Activated CD4-positive, alpha-beta T cell treated with anti-CD3 and anti-CD28 coated beads for 4 hours (primary cell): ENCODE measurements around the gene POGZ.
"Not testable (repeated sequence)": the region's sequence is repeated elsewhere in the genome, so short reads cannot be mapped to it uniquely, and the experiment has no call there.

Source experiments
- DNase-seq, 2 donors: peaks; one replicate each; pipeline ENCODE4 v3.0.0-alpha.2; 2020

The POGZ gene

DNA sequence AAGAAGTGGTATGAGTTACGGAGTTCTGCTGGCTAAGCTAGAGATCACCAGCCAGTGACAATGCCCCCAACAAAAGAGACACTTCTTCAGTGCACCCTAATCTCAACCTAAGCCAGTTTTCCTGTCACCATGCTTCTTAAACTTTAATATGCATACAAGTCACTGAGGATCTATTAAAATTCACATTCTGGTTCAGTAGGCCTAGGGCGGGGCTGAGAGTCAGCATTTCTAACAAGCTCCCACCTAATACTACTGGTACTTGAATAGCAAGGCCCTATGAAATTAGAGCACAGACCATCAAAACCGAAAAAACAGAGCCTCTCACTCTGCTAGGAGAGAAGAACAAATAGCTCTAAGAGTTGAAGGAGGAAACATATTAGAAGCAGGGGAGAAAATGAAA, 52.0 kb downstream of the POGZ start:
- no peak for DNase-seq

DNA sequence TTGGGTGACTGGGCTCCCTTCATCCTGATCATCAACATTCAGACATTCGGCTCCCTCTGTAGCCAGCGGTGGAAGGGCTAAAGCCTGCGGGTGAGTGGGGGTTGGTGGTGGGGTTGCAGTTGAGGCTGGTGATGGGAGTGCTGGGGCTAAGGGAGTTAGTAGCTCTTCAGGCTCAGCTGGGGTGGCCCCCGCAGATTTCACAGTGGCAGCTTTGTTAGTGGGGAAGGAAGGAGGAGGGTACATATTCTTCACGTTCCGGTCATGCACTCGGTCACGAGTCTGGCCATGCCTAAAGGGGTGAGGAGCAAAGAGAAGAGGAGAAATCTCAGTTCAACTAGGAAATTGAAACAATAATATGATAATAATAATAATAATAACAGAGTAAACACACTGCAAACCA, 53.1 kb downstream of the POGZ start:
- no peak for DNase-seq

DNA sequence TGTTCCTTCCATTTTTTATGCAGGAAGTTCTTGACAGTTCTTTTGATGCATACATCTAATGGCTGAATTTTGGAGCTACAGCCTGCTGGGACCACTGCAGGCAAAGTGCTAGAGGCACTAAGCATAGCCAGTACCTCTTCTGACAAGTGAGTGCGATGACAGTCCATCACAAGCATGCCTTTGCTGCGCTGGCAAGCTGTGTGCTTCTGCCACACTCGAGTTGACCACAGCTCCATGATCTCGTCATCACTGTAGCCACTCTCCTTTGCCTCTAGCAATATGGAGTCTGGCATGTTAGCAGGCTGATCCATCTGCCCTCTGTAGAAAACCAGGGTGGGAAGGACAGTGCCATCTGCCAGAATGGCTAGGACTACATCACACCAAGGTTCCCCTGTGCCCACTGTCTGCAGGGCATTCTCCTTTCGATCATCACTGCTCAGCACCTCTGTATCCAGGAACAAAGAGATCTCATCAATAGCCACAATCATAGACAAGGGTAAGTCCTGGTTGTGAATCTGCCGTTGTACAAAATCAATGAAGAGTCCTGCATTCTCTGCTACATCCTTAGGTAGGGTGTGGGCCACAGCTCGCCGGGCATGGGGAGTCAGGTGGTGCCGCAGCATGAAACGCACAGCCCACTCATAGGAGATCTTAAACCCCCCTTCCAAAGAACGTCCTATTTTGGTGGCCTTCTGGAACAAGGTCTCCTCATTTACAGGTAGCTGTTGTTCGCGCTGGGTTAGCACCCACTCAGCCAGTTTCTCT, 53.9 kb downstream of the POGZ start:
- DNase-seq = no peak

DNA sequence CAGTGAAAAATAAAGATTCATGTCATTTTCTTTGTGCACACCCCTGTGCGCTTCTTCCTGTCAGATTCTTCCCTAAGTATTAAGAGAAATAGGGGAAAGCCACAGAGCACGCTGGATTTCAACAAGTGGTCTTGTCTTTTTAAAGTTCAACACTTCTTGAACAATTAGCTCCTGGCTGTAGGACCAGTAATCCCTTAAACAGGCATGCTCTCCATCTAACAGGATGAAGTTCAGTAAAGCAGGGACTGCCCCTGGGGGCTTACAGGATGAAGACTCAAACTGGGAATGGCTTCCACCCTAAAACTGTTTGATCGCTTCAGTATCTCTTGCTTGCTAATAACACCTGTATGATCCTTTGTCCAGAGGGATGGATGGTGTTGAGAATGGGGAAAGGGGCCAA, 55.7 kb downstream of the POGZ start:
- DNase-seq = no peak

DNA sequence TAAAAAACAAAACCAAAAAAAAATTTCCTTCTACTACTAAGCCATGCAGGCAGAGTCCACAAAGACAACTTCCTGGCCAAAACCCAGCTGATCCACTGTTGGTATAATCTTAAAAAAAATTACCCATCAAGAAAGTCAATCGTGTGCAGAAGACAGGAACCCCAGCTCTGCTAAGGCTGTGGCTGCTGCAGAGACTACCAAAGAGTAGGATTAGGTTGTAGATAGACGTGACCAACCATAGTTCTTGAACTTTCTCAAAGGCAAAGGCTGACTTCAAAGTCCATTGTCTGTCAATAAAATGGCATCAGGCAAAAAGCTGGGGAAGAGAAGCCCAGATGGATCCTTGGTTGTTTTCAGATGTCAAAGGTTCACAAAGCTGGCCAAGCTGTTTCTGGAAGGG, 56.5 kb downstream of the POGZ start:
- no peak for DNase-seq

DNA sequence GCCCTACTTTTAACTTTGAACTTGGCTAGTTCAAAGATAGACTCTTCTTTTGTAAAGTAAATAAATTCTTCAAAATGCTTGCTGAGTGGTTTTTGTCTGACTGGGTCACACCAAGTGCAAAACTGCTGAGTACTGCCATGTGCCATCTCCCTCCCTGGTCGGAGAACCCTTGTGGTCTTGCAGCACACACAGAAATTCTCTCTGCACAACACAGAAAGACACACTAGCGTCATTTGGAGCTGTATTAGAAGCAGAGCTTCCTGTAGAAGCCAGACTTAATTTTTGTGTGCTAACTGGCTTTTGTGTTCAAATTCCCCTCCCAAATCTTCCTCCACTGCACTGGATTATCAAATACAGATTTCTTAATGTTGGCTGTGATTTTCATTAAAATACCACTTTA, 57.4 kb downstream of the POGZ start:
- DNase-seq = no peak

DNA sequence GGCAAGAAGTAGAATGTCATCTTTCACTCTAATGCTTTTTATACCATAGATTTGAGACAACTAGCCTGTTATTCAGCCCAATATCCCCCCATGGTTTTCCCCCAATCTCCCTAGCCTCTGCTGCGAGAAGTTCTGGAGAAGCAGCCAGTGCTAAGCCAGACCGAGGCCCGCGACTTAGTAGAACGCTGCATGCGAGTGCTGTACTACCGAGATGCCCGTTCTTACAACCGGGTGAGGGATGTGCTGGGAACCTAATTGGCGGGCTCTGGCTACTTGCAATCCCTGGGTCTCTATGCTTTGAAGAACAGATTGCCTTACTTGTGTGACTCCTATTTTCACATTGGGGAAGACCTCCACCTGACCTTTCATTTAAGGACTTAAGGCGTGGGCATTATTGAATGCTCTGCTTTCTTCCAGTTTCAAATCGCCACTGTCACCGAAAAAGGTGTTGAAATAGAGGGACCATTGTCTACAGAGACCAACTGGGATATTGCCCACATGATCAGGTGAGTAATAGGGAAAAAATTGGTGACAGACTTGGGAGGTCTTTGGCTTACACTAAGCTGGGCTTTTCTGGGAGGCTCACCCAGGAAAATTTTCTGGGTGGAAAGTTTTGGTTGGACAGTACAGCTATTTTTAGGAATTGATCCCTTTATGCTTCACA, 58.0 kb downstream of the POGZ start:
- no peak for DNase-seq

DNA sequence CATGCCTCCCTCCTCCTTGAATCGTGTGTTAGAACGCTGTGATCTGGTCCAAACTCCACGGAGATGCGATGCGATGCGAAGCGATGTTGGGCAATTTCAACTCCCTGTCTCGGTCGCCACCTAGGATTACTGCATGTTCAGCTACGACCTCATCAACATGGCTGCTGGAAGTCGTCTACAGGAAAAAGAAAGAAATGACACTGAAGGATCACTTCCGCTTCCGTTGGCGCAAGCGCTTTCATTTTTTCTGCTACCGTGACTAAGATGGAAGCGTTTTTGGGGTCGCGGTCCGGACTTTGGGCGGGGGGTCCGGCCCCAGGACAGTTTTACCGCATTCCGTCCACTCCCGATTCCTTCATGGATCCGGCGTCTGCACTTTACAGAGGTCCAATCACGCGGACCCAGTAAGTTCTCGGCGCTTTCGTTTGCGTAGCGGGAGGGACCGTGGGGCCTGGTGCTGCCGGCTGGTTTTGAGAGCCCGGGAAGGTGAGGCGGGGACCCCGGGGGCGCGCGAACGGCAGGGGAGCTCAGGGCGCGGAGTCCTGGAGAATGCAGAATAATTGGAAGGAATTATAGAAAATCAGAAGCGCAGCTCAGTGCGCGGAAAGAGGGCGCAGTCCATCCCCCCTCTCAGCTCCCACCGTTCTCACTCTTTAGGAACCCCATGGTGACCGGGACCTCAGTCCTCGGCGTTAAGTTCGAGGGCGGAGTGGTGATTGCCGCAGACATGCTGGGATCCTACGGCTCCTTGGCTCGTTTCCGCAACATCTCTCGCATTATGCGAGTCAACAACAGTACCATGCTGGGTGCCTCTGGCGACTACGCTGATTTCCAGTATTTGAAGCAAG, 59.7 kb downstream of the POGZ start, which contains the start of gene PSMB4:
PSMB4 (plus strand) TSS at position 250 of the 848 bp plus-strand sequence; CDS start at position 265, 15 bp downstream.
- peak; percentile 74 to 78 for DNase-seq

DNA sequence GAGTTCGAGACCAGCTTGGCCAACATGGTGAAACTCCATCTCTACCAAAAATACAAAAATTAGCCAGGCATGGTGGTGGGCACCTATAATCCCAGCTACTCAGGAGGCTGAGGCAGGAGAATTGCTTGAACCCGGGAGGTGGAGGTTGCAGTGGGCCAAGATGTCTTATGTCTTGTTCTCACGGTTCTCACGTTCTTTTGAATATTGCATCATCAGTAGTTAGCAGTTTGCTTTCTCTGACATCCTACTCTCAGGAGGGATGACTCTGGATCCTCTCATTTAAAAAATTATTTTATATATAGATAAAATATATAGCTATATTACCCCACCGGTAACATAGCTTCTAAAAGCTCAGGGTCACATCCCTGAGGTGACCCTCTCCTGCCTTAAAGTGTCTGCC, 63.0 kb downstream of the POGZ start:
- DNase-seq = not testable (repeated sequence)

DNA sequence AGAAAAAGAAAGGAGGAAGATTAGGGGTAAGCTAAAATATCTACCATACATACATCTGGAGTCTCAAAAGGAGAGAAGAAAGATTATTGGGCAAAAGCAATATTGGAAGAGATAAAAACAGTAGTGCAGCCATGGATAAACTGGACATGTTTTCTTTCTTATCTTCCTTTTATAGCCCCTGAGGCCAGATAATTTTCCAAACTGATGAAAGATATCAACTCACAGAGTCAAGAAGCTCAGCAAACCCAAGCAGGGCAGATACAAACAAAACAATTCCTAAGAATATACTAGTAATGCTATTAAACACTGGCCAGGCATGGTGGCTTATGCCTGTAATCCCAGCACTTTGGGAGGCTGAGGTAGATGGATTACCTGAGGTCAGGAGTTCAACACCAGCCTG, 65.7 kb downstream of the POGZ start:
- no peak for DNase-seq

DNA sequence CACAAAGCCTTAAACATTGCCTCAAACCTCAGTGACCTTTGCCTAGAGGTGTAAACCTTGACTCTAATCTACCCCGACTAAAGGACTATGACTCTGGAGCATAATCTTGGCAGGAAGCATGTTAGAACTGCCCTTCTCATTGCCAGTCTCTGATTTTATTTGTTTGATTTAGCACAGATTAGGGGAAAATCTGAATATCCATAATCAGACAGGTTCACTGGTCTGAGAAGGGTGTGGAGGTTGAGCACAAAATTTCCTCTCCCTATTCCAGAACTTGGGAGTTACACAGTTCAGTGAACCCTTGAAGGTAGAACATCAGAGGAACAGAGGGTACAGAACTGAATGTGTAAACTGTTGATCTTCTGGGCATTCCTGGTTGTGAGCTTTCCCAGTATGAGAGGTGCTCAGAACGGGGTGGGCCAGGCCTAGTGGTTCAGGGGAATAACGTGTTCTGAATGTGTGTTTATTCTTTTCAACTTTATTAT, 68.2 kb downstream of the POGZ start:
- no peak for DNase-seq

DNA sequence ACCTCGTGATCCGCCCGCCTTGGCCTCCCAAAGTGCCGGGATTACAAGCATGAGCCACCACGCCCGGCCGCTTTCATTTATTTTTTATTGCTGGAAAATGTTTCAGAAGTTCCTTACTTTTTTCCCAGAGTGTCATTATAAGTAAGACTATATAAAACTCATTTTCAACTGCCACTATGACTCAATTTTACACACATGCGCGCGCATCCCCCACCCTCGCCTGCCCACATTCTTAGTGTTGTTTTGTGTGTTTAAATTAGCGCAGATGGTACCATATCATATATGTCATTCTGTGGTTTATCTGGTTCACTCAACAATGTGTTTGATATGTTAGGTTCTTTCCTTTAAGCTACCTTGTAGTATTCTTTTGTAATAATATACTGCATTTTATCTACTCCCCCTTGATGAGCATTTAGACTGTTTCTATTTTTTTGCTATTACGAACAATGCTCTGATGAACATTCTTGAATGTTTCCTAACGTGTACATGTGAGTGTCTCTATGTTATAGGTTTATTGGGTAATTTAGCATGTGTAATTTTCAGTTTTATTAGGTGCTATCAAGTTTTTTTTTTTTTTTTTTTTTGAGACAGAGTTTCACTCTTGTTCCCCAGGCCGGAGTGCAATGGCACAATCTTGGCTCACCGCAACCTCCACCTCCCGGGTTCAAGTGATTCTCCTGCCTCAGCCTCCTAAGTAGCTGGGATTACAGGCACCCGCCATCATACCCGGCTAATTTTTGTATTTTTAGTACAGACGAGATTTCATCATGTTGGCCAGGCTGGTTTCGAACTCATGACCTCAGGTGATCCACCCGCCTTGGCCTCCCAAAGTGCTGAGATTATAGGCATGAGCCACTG, 68.8 kb downstream of the POGZ start:
- DNase-seq = not testable (repeated sequence)

DNA sequence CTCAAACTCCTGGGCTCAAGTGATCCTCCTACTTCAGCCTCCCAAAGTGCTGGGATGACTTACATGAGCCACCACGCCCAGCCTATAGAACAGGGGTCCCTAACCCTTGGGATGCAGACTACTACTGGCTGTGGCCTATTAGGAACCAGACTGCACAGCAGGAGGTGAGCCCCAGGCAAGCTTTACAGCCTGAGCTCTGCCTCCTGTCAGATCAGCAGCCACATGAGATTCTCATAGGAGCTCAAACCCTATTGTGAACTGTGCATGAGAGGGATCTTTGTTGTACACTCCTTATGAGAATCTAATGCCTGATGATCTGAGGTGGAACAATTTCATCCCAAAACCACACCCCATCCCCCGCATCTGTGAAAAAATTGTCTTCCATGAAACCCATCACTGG, 73.3 kb downstream of the POGZ start:
- no peak for DNase-seq

DNA sequence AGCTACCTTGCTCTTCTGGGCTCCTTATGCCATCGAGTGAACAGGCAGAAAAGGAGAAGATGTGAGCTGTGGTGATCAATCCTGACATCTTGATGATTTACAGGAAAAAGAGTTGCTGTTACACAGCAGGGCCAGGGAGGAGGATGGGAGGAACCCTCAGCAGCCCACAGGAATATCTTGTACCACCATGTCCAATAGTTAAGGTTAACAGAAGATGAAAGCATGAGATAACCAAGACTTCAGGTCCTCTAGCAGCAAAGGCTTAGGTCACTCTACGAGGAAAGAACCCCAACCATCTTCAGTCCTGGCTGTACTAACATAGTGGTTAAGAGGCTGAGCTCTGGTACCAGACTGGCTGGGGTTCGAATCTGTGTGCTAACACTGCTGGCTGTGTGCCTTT, 74.7 kb downstream of the POGZ start:
- no peak for DNase-seq

DNA sequence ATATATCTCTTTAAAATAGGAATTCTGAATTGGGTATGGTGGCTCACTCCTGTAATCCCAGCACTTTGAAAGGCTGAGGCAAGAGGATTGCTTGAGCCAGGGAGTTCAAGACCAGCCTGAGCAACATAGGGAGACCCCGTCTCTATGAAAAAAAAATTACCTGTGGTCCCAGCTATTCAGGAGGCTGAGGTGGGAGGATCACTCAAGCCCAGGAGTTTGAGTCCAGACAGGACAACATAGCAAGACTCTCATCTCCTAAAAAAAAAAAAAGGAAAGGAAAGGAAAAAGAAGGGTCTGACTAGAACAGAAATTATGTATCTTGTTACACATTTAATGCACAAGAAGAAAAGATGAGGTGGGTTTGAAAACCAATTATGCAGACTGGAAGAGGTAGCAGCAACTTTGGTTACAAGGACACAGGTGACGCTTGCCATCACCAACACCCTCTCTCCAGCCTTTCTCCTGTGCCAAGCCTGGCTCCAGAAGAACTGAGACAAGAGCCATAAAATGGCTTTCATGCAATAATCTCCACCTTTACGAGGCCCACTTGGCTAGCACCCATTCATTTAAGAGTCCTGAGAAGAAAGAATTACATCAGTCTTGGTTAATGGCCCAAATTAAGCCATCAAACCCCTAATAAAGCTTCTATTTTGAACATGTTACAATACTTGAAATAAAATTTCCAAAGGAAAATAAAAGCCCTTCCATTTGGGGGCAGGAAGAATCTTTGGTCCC, 82.0 kb downstream of the POGZ start:
- DNase-seq = no peak

DNA sequence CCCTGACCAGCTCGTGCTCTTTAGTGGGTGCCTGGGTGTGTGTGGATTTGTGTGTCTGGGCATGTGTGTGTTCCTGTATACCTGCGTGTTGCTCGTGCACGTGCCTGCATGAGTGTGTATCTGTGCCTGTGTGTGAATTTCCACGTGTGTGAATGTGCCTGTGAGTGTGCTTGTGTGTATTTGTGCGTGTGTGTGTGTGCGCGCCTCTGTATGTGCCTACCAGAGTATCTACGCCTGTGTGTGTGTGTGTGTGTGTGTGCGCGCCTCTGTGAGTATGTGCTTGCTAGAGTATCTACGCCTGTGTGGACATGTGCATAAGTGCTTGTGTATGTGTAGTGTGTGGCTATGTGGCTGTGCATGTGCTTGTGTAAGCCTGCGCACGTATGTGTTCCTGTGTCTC, 86.1 kb downstream of the POGZ start:
- no peak for DNase-seq

DNA sequence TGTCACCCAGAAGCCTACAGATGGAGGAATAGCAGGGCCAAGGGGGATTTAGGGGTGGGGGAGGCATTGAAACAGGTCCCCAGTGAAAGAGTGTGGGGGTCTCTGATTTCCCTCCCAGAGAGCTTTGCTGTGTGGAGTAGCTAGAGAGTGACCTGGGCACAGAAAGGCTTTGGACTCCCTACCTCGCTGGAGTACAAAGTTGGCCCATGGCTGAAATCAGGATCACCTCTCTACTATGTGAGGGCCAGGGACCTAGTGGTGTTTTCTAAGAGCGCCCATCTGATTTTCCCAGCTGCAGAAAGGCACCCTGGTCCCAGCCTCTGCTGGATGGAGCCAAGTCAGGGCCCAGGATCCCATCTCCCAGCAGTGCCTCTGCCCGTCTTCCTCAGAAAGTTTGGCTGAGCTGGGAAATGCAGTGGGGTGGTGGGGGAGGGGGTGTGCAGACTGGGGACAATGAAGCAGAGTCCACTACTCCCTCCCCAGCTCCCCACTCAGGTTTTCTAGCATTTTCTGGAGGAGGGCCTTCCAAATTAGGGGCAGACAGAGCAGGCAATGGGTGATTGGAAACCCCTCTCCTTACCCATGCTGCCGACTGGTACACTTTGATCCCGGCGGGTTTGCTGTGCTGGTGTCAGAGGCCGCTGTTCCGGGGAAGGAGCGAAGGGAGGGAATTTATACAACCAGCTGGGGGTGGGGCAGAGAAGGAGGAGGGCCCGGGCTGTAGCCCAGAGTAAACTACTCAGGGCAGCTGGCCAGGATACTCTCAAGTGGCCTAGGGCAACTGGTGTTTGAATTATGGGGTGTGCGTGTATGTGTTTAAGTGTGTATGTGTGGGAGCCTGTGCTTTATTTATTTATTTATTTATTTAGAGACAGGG, 87.0 kb downstream of the POGZ start, which contains the start of gene SELENBP1:
SELENBP1 (minus strand) TSS at position 648 of the 877 bp plus-strand sequence; CDS start at position 584, 64 bp downstream.
- no peak for DNase-seq

DNA sequence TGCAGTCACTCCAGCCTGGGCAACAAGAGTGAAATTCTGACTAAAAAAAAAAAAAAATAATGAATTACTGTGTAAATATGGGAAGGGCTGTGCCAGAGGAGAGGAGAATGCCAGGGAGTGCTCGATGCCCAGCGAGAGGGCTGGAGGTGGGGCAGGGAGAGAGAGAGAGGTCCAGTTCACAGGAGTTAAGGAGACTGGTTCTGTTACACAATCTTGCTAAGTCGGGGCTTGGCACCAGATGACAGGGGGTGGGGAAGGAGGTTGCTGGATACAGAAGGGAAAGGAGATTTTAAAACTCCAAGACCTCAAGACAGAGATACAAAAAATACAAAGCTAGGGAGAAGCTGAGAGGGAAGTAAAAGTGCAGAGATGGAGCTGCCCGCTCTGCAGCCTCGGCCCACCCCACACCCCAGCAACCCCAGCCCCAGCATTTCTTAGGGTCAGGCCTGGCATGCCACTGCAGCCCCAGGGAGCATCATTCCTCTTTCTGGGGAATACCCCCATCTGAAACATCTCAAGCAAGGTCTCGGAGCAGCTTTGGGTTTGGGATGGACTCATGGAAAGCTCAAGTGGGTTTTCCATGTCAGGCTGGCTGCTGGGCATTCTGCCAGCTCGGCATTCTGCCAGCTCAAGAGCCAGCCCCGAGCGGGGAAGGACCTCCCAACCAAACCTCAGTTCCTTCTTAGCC, 87.8 kb downstream of the POGZ start:
- no peak for DNase-seq

DNA sequence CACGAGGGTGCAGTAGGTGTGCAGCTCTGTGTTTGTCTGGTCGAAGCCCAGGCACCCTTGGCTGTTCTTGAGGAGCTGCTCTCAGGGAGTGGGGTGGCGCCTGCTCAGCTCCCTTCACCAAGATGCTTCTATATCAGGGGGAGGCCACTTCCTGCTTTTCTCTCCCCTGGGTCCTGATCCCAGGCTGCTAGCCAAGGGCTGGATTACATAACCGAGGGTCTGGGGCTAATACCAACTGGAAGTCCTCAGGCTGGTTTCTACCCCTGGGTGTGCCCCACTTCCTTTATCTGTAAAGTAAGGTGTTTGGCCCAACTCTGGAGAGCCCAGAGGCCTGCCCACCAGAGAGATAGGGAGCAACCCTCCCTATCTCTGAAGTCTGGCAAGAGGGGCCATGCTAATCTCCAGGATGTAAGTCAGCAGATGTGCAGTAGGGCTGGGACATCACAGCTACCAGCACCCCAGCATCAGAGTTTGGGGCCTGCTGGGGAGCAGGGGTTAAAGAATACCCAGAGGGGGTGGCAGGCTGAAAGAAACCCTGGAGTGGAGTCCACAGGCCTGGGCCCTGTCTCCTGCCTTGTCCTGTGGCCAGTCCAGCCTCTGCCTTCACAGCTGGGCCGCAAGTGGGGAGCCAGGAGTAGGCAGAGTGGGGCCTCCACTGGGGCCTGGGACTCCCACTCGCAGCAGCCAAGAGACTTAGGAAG, 88.9 kb downstream of the POGZ start:
- DNase-seq = no peak
